ENCODE measurements around the gene ALDH1A2.

GRCh38 chr15:58069008-58069407 lies 3.5 kb upstream of the ALDH1A2 start:
- TF ChIP-seq ZNF274 (IDR thresholded peaks at IDR 0.05; ENCODE audit: low read depth, low read length) (no peak), SUZ12 (IDR thresholded peaks at IDR 0.05; ENCODE audit: extremely low read depth, insufficient read depth, insufficient read length) (no peak), YY1 (IDR thresholded peaks at IDR 0.05; ENCODE audit: insufficient read depth, insufficient read length) (no peak)
